Upper lobe of right lung (tissue), 1 donor: ENCODE data around the gene ATAD3B. TPM values are rescaled to one million over a fixed set of nuclear protein-coding genes. Genes with fewer than 3 reads are reported as not detected.

Experiments
- ATAC-seq: fragments of 200-7000 bp; cut with Tn5 transposase; one replicate; pipeline ENCODE4 v1.9.1; 2020; ENCODE audit warnings: mild to moderate bottlenecking, moderate library complexity
- DNase-seq: peaks from one replicate; pipeline ENCODE4 v3.0.0-alpha.2; 2020
- H3K27ac ChIP-seq: fragments of 200-600 bp; one replicate; pipeline ENCODE4 v1.8.0; 2022
- H3K27me3 ChIP-seq: fragments of 200-600 bp; one replicate; pipeline ENCODE4 v1.8.0; 2022; ENCODE audit warnings: mild to moderate bottlenecking
- H3K36me3 ChIP-seq: fragments of 200-600 bp; one replicate; pipeline ENCODE4 v1.8.0; 2022
- H3K4me1 ChIP-seq: fragments of 200-600 bp; one replicate; pipeline ENCODE4 v1.8.0; 2022
- H3K4me3 ChIP-seq: fragments of 200-600 bp; one replicate; pipeline ENCODE4 v1.8.0; 2022; ENCODE audit warnings: mild to moderate bottlenecking
- H3K9me3 ChIP-seq: fragments of 200-600 bp; one replicate; pipeline ENCODE4 v1.8.0; 2022
- CTCF ChIP-seq: fragments of 200-600 bp; IDR thresholded peaks from one replicate; pipeline ENCODE4 v1.8.0; 2022; ENCODE audit warnings: antibody characterized with exemption
- intact Hi-C: fragments of 100-400 bp; cut with DNase I; formaldehyde crosslinking; loops from one replicate; pipeline ENCODE4 v1.11.0; 2022
- total RNA-seq: library from RNA; stranded (reverse); fragmentation: NEBNext Ultra II Directional; extraction: Animal tissue kit (Norgen Biotek cat#: 25700); gene quantifications from one replicate; pipeline ENCODE4 v1.2.1, GENCODE V29; 2021
- donor health status: DM: no; HTN: yes; CAD: no; lungs with severe emphysema.

The ATAD3B gene
- total RNA-seq, 1 donor from 2014 or later, result 24.3 TPM

- H3K27ac ChIP-seq, result no peak overlapping the region
- no peak for TF ChIP-seq CTCF
- DNase-seq (no peak), ATAC-seq (no peak)
- no peaks in the 10 kb centered on the region for H3K9me3 ChIP-seq
- peaks cover 4% of the 10 kb centered on the region for H3K4me1 ChIP-seq
- no peaks in the 10 kb centered on the region for H3K36me3 ChIP-seq
- intact Hi-C loops, result no loop called here
- no peak overlapping the region for H3K4me3 ChIP-seq
- H3K27me3 ChIP-seq, result no peaks in the 10 kb centered on the region
Observed at GRCh38 chr1:1535201-1536018, 63.8 kb downstream of the ATAD3B start.

DNA sequence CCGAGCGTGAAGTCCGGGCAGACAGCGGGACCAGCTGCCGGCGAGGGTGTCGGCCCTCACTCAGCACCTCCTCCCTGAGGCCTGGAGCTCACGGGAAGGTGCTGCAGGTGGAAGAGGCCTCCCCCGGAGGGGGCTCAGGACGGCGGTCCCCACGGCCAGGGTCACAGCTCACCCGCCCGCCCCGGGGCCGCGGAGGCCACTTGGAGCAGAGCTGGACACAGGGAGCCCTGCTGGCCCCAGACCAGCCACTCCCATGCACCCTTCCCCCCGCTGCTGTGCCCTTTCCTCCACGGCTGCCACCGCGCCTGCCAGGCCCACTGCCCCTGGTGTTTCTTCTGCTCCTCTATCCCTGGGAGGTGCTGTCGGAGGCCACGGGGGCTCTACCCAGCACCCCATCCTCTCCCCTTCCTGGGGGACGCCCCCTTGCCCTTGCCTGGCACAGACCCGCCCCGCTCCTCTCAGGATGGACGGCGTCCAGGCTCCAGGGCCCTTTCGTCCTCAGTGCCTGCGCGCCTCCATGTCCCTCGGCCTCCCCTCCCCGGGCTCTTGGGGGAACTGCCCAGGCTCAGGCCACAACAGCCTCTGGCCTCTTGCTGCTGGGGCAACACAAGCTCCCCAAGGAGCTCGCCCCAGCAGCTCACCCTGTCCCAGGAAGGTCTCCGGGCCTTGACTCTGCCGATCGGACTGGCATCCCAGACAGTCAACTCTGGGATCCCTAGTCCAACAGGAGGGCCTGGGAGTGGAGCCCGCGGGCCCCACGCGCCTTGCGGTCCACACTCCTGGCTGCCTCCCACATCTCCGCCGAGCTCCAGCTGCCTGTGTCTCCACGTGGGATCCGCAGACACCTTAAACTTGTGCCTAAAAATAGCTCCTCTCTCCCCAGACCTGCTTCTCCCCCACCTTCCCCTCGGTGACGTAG is 64.7 kb downstream of the ATAD3B start:
- H3K27me3 ChIP-seq, result no peaks in the 10 kb centered on the region
- TF ChIP-seq CTCF, result no peak
- no peak overlapping the region for H3K27ac ChIP-seq
- DNase-seq (no peak), ATAC-seq (no peak)
- H3K9me3 ChIP-seq, result no peaks in the 10 kb centered on the region
- peaks cover 2% of the 10 kb centered on the region for H3K36me3 ChIP-seq
- intact Hi-C loops, result no loop called here
- H3K4me3 ChIP-seq, result no peak overlapping the region
- peaks cover 10% of the 10 kb centered on the region for H3K4me1 ChIP-seq

GRCh38 chr1:1536938-1537546 is 65.5 kb downstream of the ATAD3B start:
- H3K27ac ChIP-seq, result no peak overlapping the region
- H3K36me3 ChIP-seq, result peaks cover 9% of the 10 kb centered on the region
- ATAC-seq (no peak), DNase-seq (no peak)
- peaks cover 13% of the 10 kb centered on the region for H3K4me1 ChIP-seq
- H3K4me3 ChIP-seq, result no peak overlapping the region
- no peaks in the 10 kb centered on the region for H3K9me3 ChIP-seq
- no peak for TF ChIP-seq CTCF
- intact Hi-C loops, result no loop called here
- no peaks in the 10 kb centered on the region for H3K27me3 ChIP-seq

- no peaks in the 10 kb centered on the region for H3K27me3 ChIP-seq
- intact Hi-C loops, result no loop called here
- H3K36me3 ChIP-seq, result peaks cover 15% of the 10 kb centered on the region
- no peak for TF ChIP-seq CTCF
- H3K27ac ChIP-seq, result no peak overlapping the region
- peaks cover 13% of the 10 kb centered on the region for H3K4me1 ChIP-seq
- no peaks in the 10 kb centered on the region for H3K9me3 ChIP-seq
- no peak overlapping the region for H3K4me3 ChIP-seq
- ATAC-seq, result no peak
- DNase-seq, result no peak
Observed at GRCh38 chr1:1537626-1538250, 66.2 kb downstream of the ATAD3B start.

- H3K4me1 ChIP-seq, result peaks cover 13% of the 10 kb centered on the region
- peaks cover 21% of the 10 kb centered on the region for H3K36me3 ChIP-seq
- DNase-seq (no peak), ATAC-seq (no peak)
- H3K4me3 ChIP-seq, result no peak overlapping the region
- no peaks in the 10 kb centered on the region for H3K27me3 ChIP-seq
- H3K9me3 ChIP-seq, result no peaks in the 10 kb centered on the region
- intact Hi-C loops, result no loop called here
- no peak overlapping the region for H3K27ac ChIP-seq
- TF ChIP-seq CTCF, result no peak
Observed at GRCh38 chr1:1538334-1538733, 66.8 kb downstream of the ATAD3B start.
